Mucosa of rectum (tissue), 2 donors: ENCODE measurements around the gene CELSR1.
A peak's percentile ranks its signal among the peaks of the same experiment; 100 is the strongest.

Experiments
- H3K27ac ChIP-seq, 2 donors: one replicate each; pipeline ENCODE4 v1.7.0; 2013; ENCODE audit warnings: inconsistent platforms in 2 of 2, low read depth in 2 of 2, low read length in 2 of 2
- H3K27me3 ChIP-seq, 2 donors: one replicate each; pipeline ENCODE4 v1.7.0; 2013; ENCODE audit warnings: low read length in 2 of 2; ENCODE audit not compliant: control insufficient read depth in 2 of 2, insufficient read depth in 2 of 2
- H3K36me3 ChIP-seq, 2 donors: one replicate each; pipeline ENCODE4 v1.7.0; 2013; ENCODE audit warnings: low read length in 2 of 2; ENCODE audit not compliant: control insufficient read depth in 2 of 2, insufficient read depth in 2 of 2
- H3K4me1 ChIP-seq, 2 donors: one replicate each; pipeline ENCODE4 v1.7.0; 2013; ENCODE audit warnings: low read length in 2 of 2, mild to moderate bottlenecking in 1 of 2; ENCODE audit not compliant: control insufficient read depth in 2 of 2, insufficient read depth in 2 of 2
- H3K4me3 ChIP-seq, 2 donors: one replicate each; pipeline ENCODE4 v1.7.0; 2013; ENCODE audit warnings: low read length in 2 of 2
- H3K9ac ChIP-seq, 2 donors: one replicate each; pipeline ENCODE4 v1.7.0; 2013; ENCODE audit warnings: low read length in 2 of 2, low read depth in 1 of 2, mild to moderate bottlenecking in 1 of 2
- H3K9me3 ChIP-seq, 2 donors: one replicate each; pipeline ENCODE4 v1.7.0; 2013; ENCODE audit warnings: low read length in 2 of 2; ENCODE audit not compliant: control insufficient read depth in 2 of 2
- donor health status: healthy.
- donor health status: Normal muscosa, but diverticular disease.

Gene CELSR1

GRCh38 chr22:46574993-46575910, 37.8 kb upstream of the CELSR1 start:
- H3K4me1 ChIP-seq: peaks cover 44 to 50% of the 10 kb centered on the region in 2 donors
- peak overlapping the region; percentile 6 to 28 for H3K4me3 ChIP-seq
- H3K9ac ChIP-seq: peak overlapping the region; percentile 52 to 68
- H3K27ac ChIP-seq: peak overlapping the region; percentile 90 to 91
- no peaks in the 10 kb centered on the region for H3K27me3 ChIP-seq
- H3K9me3 ChIP-seq: peaks cover 3 to 4% of the 10 kb centered on the region in 2 donors
- no peaks in the 10 kb centered on the region for H3K36me3 ChIP-seq

GRCh38 chr22:46574438-46574992, 37.1 kb upstream of the CELSR1 start:
- peaks cover 3 to 4% of the 10 kb centered on the region in 2 donors for H3K9me3 ChIP-seq
- H3K27me3 ChIP-seq: no peaks in the 10 kb centered on the region
- H3K4me1 ChIP-seq: peaks cover 36 to 42% of the 10 kb centered on the region in 2 donors
- H3K9ac ChIP-seq: peak overlapping the region in 1 of 2 donors; percentile 52
- H3K36me3 ChIP-seq: no peaks in the 10 kb centered on the region
- H3K27ac ChIP-seq: peak overlapping the region; percentile 90 to 91
- no peak overlapping the region for H3K4me3 ChIP-seq

DNA sequence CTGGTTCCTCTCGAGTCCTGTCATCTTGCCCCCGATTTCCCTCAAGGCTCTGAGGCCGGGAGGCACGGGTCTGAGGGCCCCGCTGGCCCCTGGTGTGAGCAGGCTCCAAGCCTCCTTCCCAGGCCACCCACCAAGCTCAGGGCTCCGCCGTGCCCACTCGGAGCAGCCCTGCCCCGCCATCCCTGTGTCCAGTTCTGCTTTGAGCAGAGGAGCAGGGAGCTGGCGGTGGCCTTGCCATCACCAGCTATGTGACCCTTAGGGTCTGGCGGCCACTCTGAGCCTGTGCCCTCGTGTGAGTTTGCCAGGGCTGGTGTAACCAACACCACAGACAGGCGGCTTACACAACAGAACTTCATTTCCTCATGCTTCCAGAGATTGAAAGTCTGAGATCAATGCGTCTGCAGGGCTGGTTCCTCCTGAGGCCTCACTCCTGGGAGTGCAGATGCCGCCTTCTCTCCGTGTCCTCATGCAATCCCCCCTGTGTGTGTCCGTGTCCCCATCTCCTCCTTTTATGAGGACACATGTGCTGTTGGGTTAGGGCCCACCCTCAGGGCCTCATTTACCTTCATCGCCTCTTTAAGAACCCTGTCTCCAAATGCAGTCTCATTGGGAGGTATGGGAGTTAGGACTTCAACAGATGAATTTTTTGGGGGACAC, 36.5 kb upstream of the CELSR1 start:
- Histone ChIP-seq H3K9me3 (peaks cover 3 to 4% of the 10 kb centered on the region in 2 donors), H3K36me3 (no peaks in the 10 kb centered on the region), H3K4me1 (peaks cover 32 to 38% of the 10 kb centered on the region in 2 donors), H3K27ac (no peak overlapping the region), H3K27me3 (no peaks in the 10 kb centered on the region), H3K4me3 (no peak overlapping the region), H3K9ac (peak overlapping the region in 1 of 2 donors; percentile 22)

- Histone ChIP-seq H3K27ac (no peak overlapping the region), H3K4me3 (no peak overlapping the region), H3K4me1 (peaks cover 24 to 30% of the 10 kb centered on the region in 2 donors), H3K27me3 (no peaks in the 10 kb centered on the region), H3K9me3 (peaks cover 3 to 4% of the 10 kb centered on the region in 2 donors), H3K9ac (peak overlapping the region in 1 of 2 donors; percentile 14), H3K36me3 (no peaks in the 10 kb centered on the region)
Measured at GRCh38 chr22:46572911-46573780, 35.7 kb upstream of the CELSR1 start.

DNA sequence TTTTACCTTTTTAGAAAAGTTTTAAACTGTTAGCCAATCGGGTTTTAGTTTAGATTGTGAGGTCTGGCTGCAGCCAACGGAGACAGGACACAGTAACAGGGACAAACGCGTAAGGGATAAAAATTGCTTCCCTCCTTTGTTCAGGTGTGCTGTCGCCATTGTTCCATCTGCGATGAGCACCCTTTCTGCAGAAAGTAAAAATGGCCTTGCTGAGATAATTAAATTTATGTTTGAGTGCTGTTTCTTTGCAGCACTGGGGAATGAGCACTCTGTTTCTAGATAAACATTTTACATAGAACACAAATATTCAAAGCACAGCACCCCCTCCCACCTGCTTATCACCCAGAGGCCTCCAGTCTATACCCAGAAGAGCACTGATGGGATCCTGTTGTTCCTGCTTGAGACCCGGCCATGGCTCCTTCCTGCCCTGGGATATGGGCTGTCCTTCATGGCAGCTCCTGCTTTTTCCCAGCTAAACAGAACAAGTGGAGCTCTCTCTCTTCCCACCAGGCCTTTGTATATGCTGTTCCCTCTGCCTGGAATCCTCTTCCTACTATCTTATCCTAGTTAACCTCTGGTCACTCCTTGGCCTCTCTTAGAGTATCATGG, 34.3 kb upstream of the CELSR1 start:
- H3K4me1 ChIP-seq: peaks cover 18 to 26% of the 10 kb centered on the region in 2 donors
- no peak overlapping the region for H3K27ac ChIP-seq
- H3K4me3 ChIP-seq: no peak overlapping the region
- no peak overlapping the region for H3K9ac ChIP-seq
- H3K9me3 ChIP-seq: peaks cover 3 to 4% of the 10 kb centered on the region in 2 donors
- no peaks in the 10 kb centered on the region for H3K27me3 ChIP-seq
- H3K36me3 ChIP-seq: no peaks in the 10 kb centered on the region

- H3K9me3 ChIP-seq: peaks cover 3 to 4% of the 10 kb centered on the region in 2 donors
Measured at GRCh38 chr22:46569848-46570695, 32.7 kb upstream of the CELSR1 start.

DNA sequence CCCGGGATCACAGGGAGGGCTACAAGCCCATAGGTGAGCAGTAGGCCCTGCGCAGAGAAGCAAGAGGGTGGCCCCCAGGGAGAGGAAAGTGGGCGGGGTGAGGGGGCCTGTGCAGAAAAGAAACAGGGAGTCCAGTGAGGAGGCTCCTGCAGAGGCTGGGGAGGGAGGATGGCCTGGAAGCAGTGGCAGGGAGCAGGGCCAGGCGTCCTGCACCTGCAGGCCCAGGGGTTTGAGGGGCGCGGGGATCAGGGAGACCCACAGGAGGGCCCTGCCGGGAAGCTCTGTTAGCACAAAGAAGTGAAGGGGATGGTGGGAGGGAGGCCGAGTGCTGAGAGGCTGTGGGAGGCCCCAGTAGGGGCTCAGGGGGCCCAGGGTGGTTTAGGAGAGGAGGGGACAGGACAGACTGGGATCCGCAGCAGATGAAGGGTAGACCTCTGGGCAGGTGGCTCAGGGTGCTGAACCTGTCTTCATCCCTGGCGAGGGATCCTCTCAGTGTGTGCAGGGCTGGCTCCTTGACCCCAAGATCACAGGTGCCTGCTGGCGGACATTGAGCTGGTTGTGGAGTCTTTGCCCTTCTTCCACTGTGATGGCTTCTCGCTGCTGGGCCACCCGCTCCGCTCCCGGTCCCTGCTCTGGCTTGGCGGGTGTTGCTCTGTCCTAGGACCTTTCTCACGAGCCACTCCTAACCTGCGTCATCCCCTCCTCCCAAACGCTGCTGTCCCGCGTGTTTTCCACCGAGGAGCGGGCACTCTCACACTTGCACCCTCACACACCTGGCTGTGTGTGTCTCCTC, 31.8 kb upstream of the CELSR1 start:
- Histone ChIP-seq H3K9me3 (peaks cover 3 to 4% of the 10 kb centered on the region in 2 donors), H3K9ac (no peak overlapping the region), H3K4me3 (no peak overlapping the region), H3K4me1 (peaks cover 4 to 6% of the 10 kb centered on the region in 2 donors), H3K27me3 (no peaks in the 10 kb centered on the region), H3K36me3 (no peaks in the 10 kb centered on the region), H3K27ac (no peak overlapping the region)

More at GRCh38 chr22:46569848-46570695, 32.7 kb upstream of the CELSR1 start:
- Histone ChIP-seq H3K27me3 (no peaks in the 10 kb centered on the region), H3K4me1 (peaks cover 7 to 11% of the 10 kb centered on the region in 2 donors), H3K4me3 (no peak overlapping the region), H3K36me3 (no peaks in the 10 kb centered on the region), H3K27ac (no peak overlapping the region), H3K9ac (no peak overlapping the region)

DNA sequence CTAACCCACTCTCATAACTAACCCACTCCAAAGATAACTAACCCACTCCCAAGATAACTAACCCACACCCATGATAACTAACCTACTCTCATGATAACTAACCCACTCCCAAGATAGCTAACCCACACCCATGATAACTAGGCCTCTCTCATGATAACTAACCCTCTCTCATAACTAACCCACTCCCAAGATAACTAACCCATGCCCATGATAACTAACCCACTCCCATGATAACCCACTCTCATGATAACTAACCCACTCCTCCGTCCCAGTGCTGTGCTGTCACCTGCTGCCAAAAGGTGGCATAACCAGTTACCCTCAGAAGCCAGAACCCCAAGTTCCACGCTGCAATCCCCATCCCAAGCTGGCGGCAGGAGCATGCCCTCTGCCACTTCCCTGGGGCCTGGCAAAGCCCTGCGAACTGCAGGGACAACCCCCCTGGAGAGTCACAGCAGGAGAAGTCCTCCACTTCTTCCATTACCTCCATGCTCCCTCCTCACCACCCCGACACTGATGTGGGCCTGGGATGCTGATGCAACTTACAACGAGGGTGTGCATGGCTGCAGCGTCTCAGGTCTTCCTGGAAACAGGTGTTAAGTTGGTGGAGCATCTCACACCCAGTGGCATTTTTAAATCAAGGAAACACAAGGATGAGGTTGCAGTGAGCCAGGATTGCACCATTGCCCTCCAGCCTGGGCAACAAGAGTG, 30.8 kb upstream of the CELSR1 start:
- no peak overlapping the region for H3K9ac ChIP-seq
- peaks cover 3 to 4% of the 10 kb centered on the region in 2 donors for H3K9me3 ChIP-seq
- H3K36me3 ChIP-seq: no peaks in the 10 kb centered on the region
- peaks cover 11 to 12% of the 10 kb centered on the region in 2 donors for H3K4me1 ChIP-seq
- no peak overlapping the region for H3K27ac ChIP-seq
- no peak overlapping the region for H3K4me3 ChIP-seq
- H3K27me3 ChIP-seq: no peaks in the 10 kb centered on the region
